ENCODE data around the gene SLC25A1. TPM values are rescaled to one million over a fixed set of nuclear protein-coding genes. Genes with fewer than 3 reads are reported as not detected.
A peak's percentile ranks its signal among the peaks of the same experiment; 100 is the strongest.

Gene SLC25A1
- total RNA-seq, 2 experiments from 2014 or later: 56.4 to 57.6 TPM

DNA sequence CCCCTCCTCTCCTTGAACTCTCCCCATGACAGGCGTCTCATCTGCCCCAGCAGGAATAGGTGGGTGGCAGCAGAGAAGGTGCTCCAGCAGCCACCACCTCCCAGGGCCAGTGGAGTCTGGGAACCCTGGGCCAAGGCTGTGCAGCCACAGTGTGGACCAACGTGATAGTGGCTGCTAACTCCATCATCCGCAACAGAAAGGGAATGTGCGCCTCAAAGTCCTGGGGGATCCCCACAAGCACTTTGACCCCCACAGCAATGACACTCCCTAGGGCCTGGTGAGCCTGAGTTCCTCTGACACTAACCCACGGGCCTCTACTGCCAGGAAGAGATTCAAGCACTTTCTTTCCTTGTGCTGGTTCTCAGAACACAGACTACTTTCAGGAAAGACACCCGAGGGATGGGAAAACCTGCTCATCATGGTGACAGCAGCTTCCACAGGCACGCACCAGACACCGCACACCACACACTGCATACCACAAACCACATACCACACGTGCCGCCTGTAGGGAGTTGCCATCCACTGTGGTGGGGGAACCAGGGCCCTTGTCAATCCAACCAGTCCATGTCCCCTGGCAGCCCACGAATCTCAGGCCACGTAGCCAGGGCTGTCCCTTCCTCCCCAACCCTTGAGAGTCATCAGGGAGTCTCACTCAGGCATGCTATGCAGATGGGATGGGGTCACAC lies 3.4 kb upstream of the SLC25A1 start:
- peaks cover 23% of the 10 kb centered on the region for H3K4me1 Mint-ChIP-seq (ENCODE audit: low read depth)
- TF ChIP-seq, protein P1, sequence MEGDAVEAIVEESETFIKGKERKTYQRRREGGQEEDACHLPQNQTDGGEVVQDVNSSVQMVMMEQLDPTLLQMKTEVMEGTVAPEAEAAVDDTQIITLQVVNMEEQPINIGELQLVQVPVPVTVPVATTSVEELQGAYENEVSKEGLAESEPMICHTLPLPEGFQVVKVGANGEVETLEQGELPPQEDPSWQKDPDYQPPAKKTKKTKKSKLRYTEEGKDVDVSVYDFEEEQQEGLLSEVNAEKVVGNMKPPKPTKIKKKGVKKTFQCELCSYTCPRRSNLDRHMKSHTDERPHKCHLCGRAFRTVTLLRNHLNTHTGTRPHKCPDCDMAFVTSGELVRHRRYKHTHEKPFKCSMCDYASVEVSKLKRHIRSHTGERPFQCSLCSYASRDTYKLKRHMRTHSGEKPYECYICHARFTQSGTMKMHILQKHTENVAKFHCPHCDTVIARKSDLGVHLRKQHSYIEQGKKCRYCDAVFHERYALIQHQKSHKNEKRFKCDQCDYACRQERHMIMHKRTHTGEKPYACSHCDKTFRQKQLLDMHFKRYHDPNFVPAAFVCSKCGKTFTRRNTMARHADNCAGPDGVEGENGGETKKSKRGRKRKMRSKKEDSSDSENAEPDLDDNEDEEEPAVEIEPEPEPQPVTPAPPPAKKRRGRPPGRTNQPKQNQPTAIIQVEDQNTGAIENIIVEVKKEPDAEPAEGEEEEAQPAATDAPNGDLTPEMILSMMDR (IDR thresholded peaks at IDR 0.05): no peak
- ATAC-seq: no peak
- peak overlapping the region; percentile 33 for H3K4me3 Mint-ChIP-seq
- H3K27me3 Mint-ChIP-seq: no peaks in the 10 kb centered on the region
- no peaks in the 10 kb centered on the region for H3K36me3 Mint-ChIP-seq (ENCODE audit: low read depth)
- H3K27ac Mint-ChIP-seq: peak overlapping the region; percentile 70
- POLR2A ChIA-PET: interaction anchor here (1.3 kb wide), 1 partner anchor 38 kb away, joined by 4 read pairs; the partner anchor contains the start of gene ESS2
- CTCF ChIA-PET: no interaction called here
- no peaks in the 10 kb centered on the region for H3K9me3 Mint-ChIP-seq
- intact Hi-C loops (cut with micrococcal nuclease): no loop called here
- peak; percentile 51 for DNase-seq

DNA sequence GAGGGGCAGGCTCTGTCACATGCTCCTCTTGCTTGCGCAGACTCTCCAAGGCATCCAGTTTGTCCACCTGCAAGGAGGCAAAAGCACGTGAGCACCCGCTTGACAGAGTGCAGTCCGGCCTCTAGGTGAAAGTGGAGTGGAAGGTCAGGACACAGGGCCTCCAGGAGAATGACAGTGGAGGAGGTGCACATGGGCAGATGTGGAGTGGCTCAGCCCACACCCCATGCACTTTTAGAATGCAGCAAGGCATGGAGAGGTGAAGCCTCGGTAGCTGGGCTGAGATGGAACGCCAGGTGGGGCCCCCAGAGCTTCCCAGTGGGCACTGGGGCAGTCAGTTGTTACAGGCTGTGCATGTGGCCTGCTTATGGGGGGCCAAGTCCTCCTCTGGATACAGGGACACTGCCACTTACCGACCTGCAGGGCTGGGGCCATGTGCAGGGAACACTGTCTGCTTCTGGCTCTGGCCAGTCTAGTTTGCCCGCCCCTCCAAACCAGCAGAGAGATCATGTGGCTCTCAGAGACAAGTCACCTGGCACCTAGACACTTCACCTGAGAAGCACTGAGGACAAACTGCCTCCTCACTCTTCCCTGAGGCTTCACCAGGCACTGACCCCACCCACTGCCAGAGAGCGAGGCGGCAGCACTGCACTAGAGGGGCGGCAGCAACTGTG lies 2.3 kb upstream of the SLC25A1 start:
- peaks cover 2% of the 10 kb centered on the region for H3K36me3 Mint-ChIP-seq (ENCODE audit: low read depth)
- CTCF ChIA-PET: interaction anchor here (0.6 kb wide), 1 partner anchor 23 kb away, joined by 3 read pairs; no protein-coding TSS in a partner anchor

DNA sequence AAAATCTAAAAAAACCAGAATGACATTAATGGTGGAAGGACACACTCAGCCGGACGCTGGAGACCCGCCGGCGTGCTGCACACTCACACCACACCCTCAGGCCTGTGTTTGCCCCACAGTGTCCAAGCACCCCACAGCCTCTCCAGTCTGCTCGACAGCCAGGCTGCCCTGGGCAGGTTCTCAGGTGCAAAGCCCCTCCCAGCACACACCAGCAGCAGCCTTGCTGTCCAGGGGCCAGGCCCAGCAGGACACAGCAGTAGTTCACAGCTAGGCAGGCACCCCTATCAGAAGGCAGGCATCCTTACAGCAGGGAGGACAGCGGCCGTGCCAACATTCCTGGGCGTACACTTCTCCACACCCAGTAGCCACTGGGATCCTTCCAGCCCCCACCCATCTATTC lies 1.7 kb upstream of the SLC25A1 start:
- TF ChIP-seq, protein P1 (IDR thresholded peaks at IDR 0.05): no peak
- ATAC-seq: no peak
- DNase-seq: no peak
- Mint-ChIP-seq H3K27me3 (no peaks in the 10 kb centered on the region), H3K4me3 (no peak overlapping the region), H3K27ac (no peak overlapping the region), H3K9me3 (no peaks in the 10 kb centered on the region), H3K4me1 (ENCODE audit: low read depth) (peaks cover 25% of the 10 kb centered on the region), H3K36me3 (ENCODE audit: low read depth) (peaks cover 2% of the 10 kb centered on the region)
- CTCF ChIA-PET: interaction anchor here (0.6 to 2.2 kb wide), 9 partner anchors 14 to 450 kb away, joined by 3 to 11 read pairs (median 6); partner anchors contain the start of genes C22orf39, CLTCL1 and ESS2
- POLR2A ChIA-PET: interaction anchor here (1.3 to 1.5 kb wide), 2 partner anchors 36 to 251 kb away, joined by 4 to 5 read pairs; partner anchors contain the start of genes ESS2 and HIRA
- intact Hi-C loops (cut with micrococcal nuclease): no loop called here

More for the DNA sequence above, 2.3 kb upstream of the SLC25A1 start:
- Mint-ChIP-seq H3K27me3 (no peaks in the 10 kb centered on the region), H3K27ac (no peak overlapping the region), H3K9me3 (no peaks in the 10 kb centered on the region), H3K4me1 (ENCODE audit: low read depth) (peaks cover 25% of the 10 kb centered on the region), H3K4me3 (no peak overlapping the region)
- TF ChIP-seq, protein P1 (IDR thresholded peaks at IDR 0.05): no peak
- DNase-seq (no peak), ATAC-seq (no peak)
- POLR2A ChIA-PET: no interaction called here
- intact Hi-C loops (cut with micrococcal nuclease): no loop called here

DNA sequence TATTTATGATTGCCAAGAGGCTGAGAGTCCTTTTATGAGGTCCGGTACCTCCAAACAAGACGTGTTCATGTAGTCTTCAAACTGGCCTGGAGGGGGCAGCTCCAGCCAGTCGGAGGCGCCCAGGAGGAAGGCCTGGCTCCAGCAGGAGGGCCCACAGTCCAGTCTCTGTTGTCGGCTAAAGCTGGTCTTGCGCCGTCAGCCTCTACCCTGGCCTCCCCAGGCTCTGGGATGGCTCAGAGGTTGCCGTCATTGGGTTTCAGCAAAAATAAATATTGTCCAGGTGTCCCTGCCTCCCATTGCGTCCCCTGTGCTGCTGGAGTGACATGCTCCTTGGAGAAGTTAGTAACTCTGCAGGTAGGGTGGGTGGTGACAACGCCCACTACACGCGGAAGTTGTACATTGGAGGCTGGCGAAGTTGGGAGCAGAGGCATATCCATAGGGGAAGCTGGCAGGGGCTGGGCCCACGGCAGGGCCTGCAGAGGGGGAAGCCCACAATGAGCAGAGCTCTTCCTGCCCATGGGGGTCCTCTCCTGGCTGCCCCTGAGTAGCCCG lies 1.0 kb upstream of the SLC25A1 start:
- Mint-ChIP-seq H3K4me1 (ENCODE audit: low read depth) (peaks cover 25% of the 10 kb centered on the region), H3K9me3 (no peaks in the 10 kb centered on the region), H3K36me3 (ENCODE audit: low read depth) (peaks cover 2% of the 10 kb centered on the region), H3K27me3 (no peaks in the 10 kb centered on the region), H3K4me3 (peak overlapping the region; percentile 75), H3K27ac (peak overlapping the region; percentile 53)
- TF ChIP-seq, protein P1 (IDR thresholded peaks at IDR 0.05): peak; percentile 79
- intact Hi-C loops (cut with micrococcal nuclease): no loop called here
- ATAC-seq: peak; percentile 55
- ChIA-PET POLR2A (interaction anchor here (1.3 to 1.5 kb wide), 2 partner anchors 35 to 252 kb away, joined by 4 to 5 read pairs; partner anchors contain the start of genes ESS2 and HIRA), CTCF (interaction anchor here (0.8 to 2.2 kb wide), 12 partner anchors 10 to 450 kb away, joined by 3 to 11 read pairs (median 6); partner anchors contain the start of genes C22orf39, CLTCL1 and ESS2)
- DNase-seq: peak; percentile 70

Measured in activated CD8-positive, alpha-beta T cell treated with anti-CD3 and anti-CD28 coated beads for 36 hours (primary cell).